A549 (cell line): ENCODE results near the gene CACNB3. TPM values are rescaled to one million over a fixed set of nuclear protein-coding genes. Genes with fewer than 3 reads are reported as not detected.

Source experiments
- ATAC-seq, 2 experiments: fragments of 200-7000 bp in 1 of 2; fragments of >200 bp in 1 of 2; cut with Nextera tagmentation in 1 of 2; cut with Tn5 transposase in 1 of 2; 3 replicates each; pipeline versions ENCODE4 v1.8.0 to v1.9.1; 2018 to 2020; ENCODE audit warnings: mild to moderate bottlenecking in 1 of 2, moderate library complexity in 1 of 2
- CTCF ChIA-PET: fragments of 300-600 bp; sonication (Branson Sonifier 250); formaldehyde crosslinking; extraction: SDS; loops from one replicate; lab custom pipeline; 2021; ENCODE audit warnings: antibody characterized with exemption, inconsistent platforms; lab: Yijun Ruan, JAX
- POLR2A ChIA-PET: fragments of 350-600 bp; formaldehyde crosslinking; extraction: SDS; loops from one replicate; lab custom pipeline; 2021; ENCODE audit warnings: antibody characterized with exemption, inconsistent platforms; lab: Yijun Ruan, JAX
- DNase-seq, 2 experiments: peaks; one replicate each; pipeline versions ENCODE4 v3.0.0 to v3.0.0-alpha.2; 2011 to 2016; ENCODE audit warnings: low read depth in 1 of 2, low spot score in 1 of 2
- FAIRE-seq: peaks from 2 replicates; lab custom pipeline; 2011; peaks lifted over from hg19 to GRCh38; lab: Jason Lieb, UNC
- H3K27ac ChIP-seq, 2 experiments: fragments of >200 bp; sonication (Bioruptor Twin); formaldehyde crosslinking; 3 replicates each; pipeline ENCODE4 v1.5.1; 2016 to 2017
- H3K4me1 ChIP-seq: fragments of >200 bp; sonication (Bioruptor Twin); formaldehyde crosslinking; 3 replicates; pipeline ENCODE4 v1.6.1; 2016
- H3K4me2 ChIP-seq: fragments of >200 bp; sonication (Bioruptor Twin); formaldehyde crosslinking; 3 replicates; pipeline ENCODE4 v1.6.1; 2016
- H3K4me3 ChIP-seq: fragments of >200 bp; sonication (Bioruptor Twin); formaldehyde crosslinking; 3 replicates; pipeline ENCODE4 v1.5.1; 2016
- H3K9me3 ChIP-seq: fragments of >200 bp; sonication (Bioruptor Twin); formaldehyde crosslinking; 3 replicates; pipeline ENCODE4 v1.6.1; 2016
- BHLHE40 ChIP-seq: IDR thresholded peaks from 2 replicates; pipeline ENCODE4 v1.6.1; 2012; ENCODE audit warnings: low read depth, low read length, inconsistent platforms
- CBX2 ChIP-seq: fragments of 200-600 bp; sonication (generic); IDR thresholded peaks from 2 replicates; pipeline ENCODE4 v1.6.1; 2016; ENCODE audit warnings: low read depth, mild to moderate bottlenecking, borderline replicate concordance
- CBX8 ChIP-seq: fragments of 200-600 bp; sonication (generic); IDR thresholded peaks from 2 replicates; pipeline ENCODE4 v1.6.1; 2016
- CTCF ChIP-seq: fragments of >200 bp; sonication (Bioruptor Twin); formaldehyde crosslinking; IDR thresholded peaks from 3 replicates; pipeline ENCODE4 v1.5.1; 2016
- EHF ChIP-seq: fragments of 250-450 bp; sonication (Bioruptor Pico); IDR thresholded peaks from 2 replicates; pipeline ENCODE4 v1.5.0; 2020; ENCODE audit warnings: mild to moderate bottlenecking
- FOXS1 ChIP-seq: fragments of 250-450 bp; sonication (Bioruptor Pico); IDR thresholded peaks from 2 replicates; pipeline ENCODE4 v1.5.0; 2020; ENCODE audit warnings: mild to moderate bottlenecking, moderate library complexity
- GATA3 ChIP-seq: IDR thresholded peaks from 2 replicates; pipeline ENCODE4 v1.6.1; 2012; ENCODE audit warnings: borderline replicate concordance
- HEYL ChIP-seq: fragments of 250-450 bp; sonication (Bioruptor Pico); IDR thresholded peaks from 2 replicates; pipeline ENCODE4 v1.8.0; 2021; ENCODE audit warnings: mild to moderate bottlenecking, moderate library complexity
- HMGXB4 ChIP-seq: fragments of 250-450 bp; sonication (Bioruptor Pico); IDR thresholded peaks from 2 replicates; pipeline ENCODE4 v1.5.0; 2021; ENCODE audit warnings: mild to moderate bottlenecking, moderate library complexity, borderline replicate concordance
- HOXA7 ChIP-seq: fragments of 250-450 bp; sonication (Bioruptor Pico); IDR thresholded peaks from 2 replicates; pipeline ENCODE4 v1.5.0; 2020; ENCODE audit warnings: mild to moderate bottlenecking, moderate library complexity
- JUNB ChIP-seq: fragments of >200 bp; sonication (Bioruptor Twin); formaldehyde crosslinking; IDR thresholded peaks from 2 replicates; pipeline ENCODE4 v1.6.1; 2016
- KDM5A ChIP-seq: fragments of 200-600 bp; sonication (generic); IDR thresholded peaks from 2 replicates; pipeline ENCODE4 v1.6.1; 2016; ENCODE audit warnings: antibody characterized with exemption, mild to moderate bottlenecking
- MAZ ChIP-seq: fragments of 150-350 bp; IDR thresholded peaks from 2 replicates; pipeline ENCODE4 v1.6.1; 2014; ENCODE audit warnings: antibody characterized with exemption, low read depth, low read length, borderline replicate concordance
- NPAS2 ChIP-seq: fragments of 250-450 bp; sonication (Bioruptor Pico); IDR thresholded peaks from 2 replicates; pipeline ENCODE4 v1.8.0; 2022; ENCODE audit warnings: mild to moderate bottlenecking, moderate library complexity, borderline replicate concordance
- NR3C1 ChIP-seq: fragments of >200 bp; sonication (Bioruptor Twin); formaldehyde crosslinking; IDR thresholded peaks from 3 replicates; pipeline ENCODE4 v1.6.1; 2017
- POLR2A ChIP-seq: IDR thresholded peaks from 2 replicates; pipeline ENCODE4 v1.6.1; 2012; ENCODE audit warnings: mild to moderate bottlenecking, low read length
- RCOR1 ChIP-seq: fragments of 150-350 bp; IDR thresholded peaks from 2 replicates; pipeline ENCODE4 v1.6.1; 2014; ENCODE audit warnings: antibody characterized with exemption, low read length, low read depth
- RNF2 ChIP-seq: fragments of 200-600 bp; sonication (generic); IDR thresholded peaks from 2 replicates; pipeline ENCODE4 v1.6.1; 2016; ENCODE audit warnings: low read depth, mild to moderate bottlenecking, antibody characterized with exemption, moderate library complexity, borderline replicate concordance
- SMC3 ChIP-seq: fragments of >200 bp; sonication (Bioruptor Twin); formaldehyde crosslinking; IDR thresholded peaks from 3 replicates; pipeline ENCODE4 v1.6.1; 2018; ENCODE audit warnings: inconsistent platforms
- TP53 ChIP-seq: fragments of 250-450 bp; sonication (Bioruptor Pico); IDR thresholded peaks from 2 replicates; pipeline ENCODE4 v1.5.0; 2021; ENCODE audit warnings: mild to moderate bottlenecking, moderate library complexity
- ZNF302 ChIP-seq: fragments of 250-450 bp; sonication (Bioruptor Pico); IDR thresholded peaks from 2 replicates; pipeline ENCODE4 v1.9.0; 2021; ENCODE audit warnings: inconsistent platforms, mild to moderate bottlenecking, moderate library complexity
- WGBS: methylation state at CpG from one replicate; pipeline ENCODE4 v1.1.6; 2017; ENCODE audit errors: missing lambda C conversion rate; 5-methylcytosine and 5-hydroxymethylcytosine counted together
- polyA plus RNA-seq, 4 experiments: library from polyadenylated mRNA; depleted of rRNA in 3 of 4; stranded (reverse); fragments of >200 nt; fragmentation: RNase III in 1 of 4; extraction: RNeasy Plus Mini Kit Qiagen cat#74134 plus additional on column Dnase treatment in 1 of 4; gene quantifications; 2 replicates in 3 of 4; 3 replicates in 1 of 4; pipeline ENCODE4 v1.2.3, GENCODE V29; 2011 to 2017
- TF ChIP-seq, protein P1 (sequence below): fragments of 150-350 bp; IDR thresholded peaks from 2 replicates; pipeline ENCODE4 v1.6.1; 2014; ENCODE audit warnings: low read depth, mild to moderate bottlenecking, low read length

The CACNB3 gene
- polyA plus RNA-seq, 2 of the 4 experiments (the other 2 are of a cell fraction) = 12.9 to 23.9 TPM

- no peak for FAIRE-seq
Measured at GRCh38 chr12:48822711-48823110, 4.4 kb downstream of the CACNB3 start.

GRCh38 chr12:48823281-48823680 is 5.0 kb downstream of the CACNB3 start:
- FAIRE-seq (no peak), ATAC-seq (no peak), DNase-seq (no peak)
- Histone ChIP-seq H3K4me2 (no peak overlapping the region), H3K27ac (no peak overlapping the region), H3K4me1 (0 out of 3 replicates have a peak, but pooled peaks cover under 1% of the 10 kb centered on the region), H3K4me3 (no peak overlapping the region), H3K9me3 (no peaks in the 10 kb centered on the region)
- WGBS = 82% methylated on average over 11 of the region's 11 CpGs
- ChIA-PET CTCF (interaction anchor here (0.7 to 18.2 kb wide), 7 partner anchors 8 to 67 kb away, joined by 3 to 230 read pairs (median 4); partner anchors contain the start of gene CACNB3), POLR2A (no interaction called here)
- TF ChIP-seq FOXS1 (no peak), POLR2A (no peak), KDM5A (no peak), JUNB (no peak), ZNF302 (no peak), NPAS2 (no peak)

More at GRCh38 chr12:48822711-48823110, 4.4 kb downstream of the CACNB3 start:
- TF ChIP-seq HOXA7 (CRISPR knock-in tag) (no peak), HEYL (CRISPR knock-in tag) (no peak), GATA3 (no peak), CBX2 (no peak), EHF (no peak), MAZ (no peak), CTCF (no peak), FOXS1 (no peak), NR3C1 (no peak), CBX8 (no peak), TP53 (CRISPR knock-in tag) (no peak), SMC3 (no peak), RNF2 (no peak), HMGXB4 (CRISPR knock-in tag) (no peak), BHLHE40 (no peak), RCOR1 (no peak)
- TF ChIP-seq, protein P1, sequence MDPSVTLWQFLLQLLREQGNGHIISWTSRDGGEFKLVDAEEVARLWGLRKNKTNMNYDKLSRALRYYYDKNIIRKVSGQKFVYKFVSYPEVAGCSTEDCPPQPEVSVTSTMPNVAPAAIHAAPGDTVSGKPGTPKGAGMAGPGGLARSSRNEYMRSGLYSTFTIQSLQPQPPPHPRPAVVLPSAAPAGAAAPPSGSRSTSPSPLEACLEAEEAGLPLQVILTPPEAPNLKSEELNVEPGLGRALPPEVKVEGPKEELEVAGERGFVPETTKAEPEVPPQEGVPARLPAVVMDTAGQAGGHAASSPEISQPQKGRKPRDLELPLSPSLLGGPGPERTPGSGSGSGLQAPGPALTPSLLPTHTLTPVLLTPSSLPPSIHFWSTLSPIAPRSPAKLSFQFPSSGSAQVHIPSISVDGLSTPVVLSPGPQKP = no peak
- H3K27ac ChIP-seq = no peak overlapping the region
- 90% methylated on average over 2 of the region's 2 CpGs for WGBS
- H3K4me2 ChIP-seq = no peak overlapping the region
- DNase-seq (no peak), ATAC-seq (no peak)
- no peaks in the 10 kb centered on the region for H3K9me3 ChIP-seq
- H3K4me3 ChIP-seq = no peak overlapping the region
- ChIA-PET CTCF (interaction anchor here (1.0 to 18.2 kb wide), 5 partner anchors 7 to 68 kb away, joined by 3 to 230 read pairs (median 7); partner anchors contain the start of gene CACNB3), POLR2A (no interaction called here)
- peaks cover 1% of the 10 kb centered on the region; the same call in 1 of the 3 replicates for H3K4me1 ChIP-seq
